Left ventricle myocardium inferior (tissue), 1 donor: ENCODE measurements around the gene CEP72. TPM values are rescaled to one million over a fixed set of nuclear protein-coding genes. Genes with fewer than 3 reads are reported as not detected.
"Not testable (repeated sequence)": the region's sequence is repeated elsewhere in the genome, so short reads cannot be mapped to it uniquely, and the experiment has no call there.

Source experiments
- DNase-seq: peaks from one replicate; pipeline ENCODE4 v3.0.0-alpha.2; 2020
- H3K27ac ChIP-seq: fragments of 200-600 bp; replicated peaks from 2 replicates; pipeline ENCODE4 v1.8.0; 2021
- H3K27me3 ChIP-seq: fragments of 200-600 bp; 2 replicates; pipeline ENCODE4 v1.8.0; 2021; ENCODE audit warnings: low read depth
- H3K36me3 ChIP-seq: fragments of 200-600 bp; 2 replicates; pipeline ENCODE4 v1.8.0; 2021
- H3K4me1 ChIP-seq: fragments of 200-600 bp; 2 replicates; pipeline ENCODE4 v1.8.0; 2021
- H3K4me3 ChIP-seq: fragments of 200-600 bp; 2 replicates; pipeline ENCODE4 v1.8.0; 2021; ENCODE audit warnings: mild to moderate bottlenecking, moderate library complexity
- H3K9me3 ChIP-seq: fragments of 200-600 bp; replicated peaks from 2 replicates; pipeline ENCODE4 v1.8.0; 2021
- CTCF ChIP-seq: fragments of 200-600 bp; IDR thresholded peaks from 2 replicates; pipeline ENCODE4 v1.8.0; 2021; ENCODE audit warnings: antibody characterized with exemption, mild to moderate bottlenecking, borderline replicate concordance
- intact Hi-C: fragments of 100-400 bp; cut with micrococcal nuclease; formaldehyde crosslinking; loops from one replicate; pipeline ENCODE4 v1.11.0; 2022
- total RNA-seq: library from RNA; stranded (reverse); fragmentation: NEBNext Ultra II Directional; extraction: Animal tissue kit (Norgen Biotek cat#: 25700); gene quantifications from one replicate; pipeline ENCODE4 v1.2.1, GENCODE V29; 2021
- donor health status: DM: no; HTN: yes; CAD: no; lungs with severe emphysema.

Gene CEP72
- total RNA-seq, 1 donor from 2014 or later, result 1.7 TPM

- intact Hi-C loops, result no loop called here
- Histone ChIP-seq H3K27ac (no peak overlapping the region), H3K36me3 (no peaks in the 10 kb centered on the region), H3K9me3 (no peaks in the 10 kb centered on the region), H3K4me1 (no peaks in the 10 kb centered on the region), H3K4me3 (no peak overlapping the region), H3K27me3 (peaks cover 86% of the 10 kb centered on the region)
- TF ChIP-seq CTCF, result no peak
- no peak for DNase-seq
Observed at GRCh38 chr5:603081-603998, 8.8 kb upstream of the CEP72 start.

DNA sequence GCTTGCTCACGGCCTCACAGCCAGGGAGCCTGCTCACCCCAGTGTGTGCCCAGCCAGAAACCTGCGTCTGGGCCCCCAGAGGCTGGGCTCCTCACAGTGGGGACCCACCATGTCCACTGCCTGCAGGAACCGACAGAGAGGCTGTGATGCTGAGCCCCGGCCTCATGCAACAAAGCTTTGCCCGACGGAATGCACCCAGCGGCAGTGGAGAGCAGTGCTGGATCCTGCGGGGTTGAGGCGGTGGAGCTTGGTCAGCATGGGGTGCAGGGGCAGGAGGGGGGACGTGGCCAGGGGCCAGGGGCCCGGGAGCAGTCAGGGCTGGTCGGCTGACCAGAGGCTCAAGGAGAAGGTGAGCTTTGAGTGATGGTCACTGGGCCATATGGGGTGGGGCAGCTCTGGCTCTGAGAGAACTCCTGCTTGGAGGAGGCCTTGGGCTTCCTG, 7.7 kb upstream of the CEP72 start:
- intact Hi-C loops, result no loop called here
- DNase-seq, result no peak
- no peak for TF ChIP-seq CTCF
- H3K4me3 ChIP-seq, result no peak overlapping the region
- no peaks in the 10 kb centered on the region for H3K4me1 ChIP-seq
- H3K36me3 ChIP-seq, result no peaks in the 10 kb centered on the region
- no peak overlapping the region for H3K27ac ChIP-seq
- no peaks in the 10 kb centered on the region for H3K9me3 ChIP-seq
- peaks cover 82% of the 10 kb centered on the region for H3K27me3 ChIP-seq

DNA sequence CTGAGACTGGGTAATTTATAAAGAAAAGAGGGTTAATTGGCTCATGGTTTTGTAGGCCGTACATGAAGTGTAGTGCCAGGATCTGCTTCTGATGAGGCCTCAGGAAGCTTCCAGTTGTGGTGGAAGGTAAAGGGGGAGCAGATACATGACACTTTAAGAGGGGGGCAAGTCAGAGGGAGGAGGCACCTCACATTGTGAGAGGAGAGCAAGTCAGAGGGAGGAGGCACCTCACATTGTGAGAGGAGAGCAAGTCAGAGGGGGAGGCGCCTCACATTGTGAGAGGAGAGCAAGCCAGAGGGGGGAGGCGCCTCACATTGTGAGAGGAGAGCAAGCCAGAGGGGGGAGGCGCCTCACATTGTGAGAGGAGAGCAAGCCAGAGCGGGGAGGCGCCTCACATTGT, 7.0 kb upstream of the CEP72 start:
- H3K4me3 ChIP-seq, DNase-seq, H3K36me3 ChIP-seq, intact Hi-C loops, H3K27ac ChIP-seq, H3K4me1 ChIP-seq, H3K9me3 ChIP-seq: not testable (repeated sequence)
- H3K27me3 ChIP-seq, result peaks cover 78% of the 10 kb centered on the region

- no peaks in the 10 kb centered on the region for H3K4me1 ChIP-seq
- no peaks in the 10 kb centered on the region for H3K36me3 ChIP-seq
- no peak overlapping the region for H3K4me3 ChIP-seq
- no peak for DNase-seq
- H3K9me3 ChIP-seq, result no peaks in the 10 kb centered on the region
- no peak for TF ChIP-seq CTCF
- H3K27me3 ChIP-seq, result peaks cover 71% of the 10 kb centered on the region
- intact Hi-C loops, result no loop called here
- H3K27ac ChIP-seq, result no peak overlapping the region
Observed at GRCh38 chr5:606061-606460, 6.1 kb upstream of the CEP72 start.

GRCh38 chr5:606526-607399, 5.4 kb upstream of the CEP72 start:
- H3K9me3 ChIP-seq, result no peaks in the 10 kb centered on the region
- intact Hi-C loops, result no loop called here
- TF ChIP-seq CTCF, result no peak
- H3K36me3 ChIP-seq, result no peaks in the 10 kb centered on the region
- no peak for DNase-seq
- no peak overlapping the region for H3K27ac ChIP-seq
- H3K27me3 ChIP-seq, result peaks cover 64% of the 10 kb centered on the region
- H3K4me3 ChIP-seq, result no peak overlapping the region
- H3K4me1 ChIP-seq, result peaks cover 6% of the 10 kb centered on the region
